Immature natural killer cell (primary cell): ENCODE data around the gene P2RY13. TPM values are rescaled to one million over a fixed set of nuclear protein-coding genes. Genes with fewer than 3 reads are reported as not detected.

Experiments
- DNase-seq, 3 donors: peaks; one replicate each; pipeline ENCODE4 v3.0.0; 2022; ENCODE audit warnings: mixed read lengths in 1 of 3
- H3K27ac Mint-ChIP-seq, 6 donors: one replicate each; pipeline ENCODE4 v1.8.0; 2020; ENCODE audit warnings: mixed read lengths in 6 of 6, mild to moderate bottlenecking in 5 of 6, inconsistent platforms in 4 of 6, moderate library complexity in 3 of 6
- H3K27me3 Mint-ChIP-seq, 3 donors: one replicate each; pipeline ENCODE4 v1.8.0; 2020 to 2021; ENCODE audit warnings: low read depth in 3 of 3, mild to moderate bottlenecking in 3 of 3, mixed read lengths in 3 of 3, moderate library complexity in 3 of 3, inconsistent platforms in 1 of 3
- H3K36me3 Mint-ChIP-seq, 3 donors: one replicate each; pipeline ENCODE4 v1.8.0; 2020; ENCODE audit warnings: mixed read lengths in 3 of 3, inconsistent platforms in 2 of 3, mild to moderate bottlenecking in 2 of 3
- H3K4me1 Mint-ChIP-seq, 2 donors: one replicate each; pipeline ENCODE4 v1.8.0; 2020; ENCODE audit warnings: inconsistent platforms in 2 of 2, mild to moderate bottlenecking in 2 of 2, mixed read lengths in 2 of 2, moderate library complexity in 1 of 2
- H3K4me3 Mint-ChIP-seq, 5 donors: one replicate each; pipeline ENCODE4 v1.8.0; 2020; ENCODE audit warnings: mild to moderate bottlenecking in 5 of 5, mixed read lengths in 5 of 5, inconsistent platforms in 3 of 5, moderate library complexity in 3 of 5
- H3K9me3 Mint-ChIP-seq, 6 donors: one replicate each; pipeline ENCODE4 v1.8.0; 2020; ENCODE audit warnings: mild to moderate bottlenecking in 6 of 6, mixed read lengths in 6 of 6, inconsistent platforms in 4 of 6, moderate library complexity in 3 of 6
- polyA plus RNA-seq, 3 donors: library from polyadenylated mRNA; unstranded; fragments of 300-500 nt; fragmentation: Illumina TruSeq; gene quantifications; one replicate each; pipeline ENCODE4 v1.2.3, GENCODE V29; 2021

P2RY13 gene
- polyA plus RNA-seq, 3 donors from 2014 or later: 0.18 to 0.50 TPM; not detected in 1

DNA sequence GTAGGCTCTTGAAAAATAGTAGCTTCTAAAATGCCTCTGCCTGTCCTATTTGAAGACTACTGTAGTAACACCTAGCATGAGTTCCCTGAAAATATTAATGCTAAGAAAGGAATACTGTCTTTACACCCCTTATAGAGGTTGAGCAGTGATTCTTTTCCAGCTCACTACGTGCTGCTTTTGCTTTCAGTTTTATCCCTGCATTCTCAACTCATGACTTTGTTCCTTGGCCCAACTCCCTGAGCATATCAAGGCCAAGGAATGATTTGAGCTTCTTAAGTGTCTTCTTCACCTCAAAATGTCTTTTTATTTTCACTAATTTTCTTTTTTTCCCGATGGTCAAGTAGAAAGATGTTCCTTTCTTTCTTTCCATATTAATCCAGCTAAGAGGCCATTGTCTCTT lies 16.5 kb upstream of the P2RY13 start:
- Mint-ChIP-seq H3K4me3 (peak overlapping the region; percentile 0 to 60 (median 55)), H3K27me3 (peaks cover 2 to 9% (median 6%) of the 10 kb centered on the region in 3 donors), H3K9me3 (no peaks in the 10 kb centered on the region), H3K4me1 (peaks cover 20 to 31% of the 10 kb centered on the region in 2 donors), H3K27ac (peak overlapping the region in 3 of 6 donors; percentile 56 to 67 (median 67)), H3K36me3 (no peaks in the 10 kb centered on the region)
- DNase-seq: peak in 1 of 3 donors; percentile 8

DNA sequence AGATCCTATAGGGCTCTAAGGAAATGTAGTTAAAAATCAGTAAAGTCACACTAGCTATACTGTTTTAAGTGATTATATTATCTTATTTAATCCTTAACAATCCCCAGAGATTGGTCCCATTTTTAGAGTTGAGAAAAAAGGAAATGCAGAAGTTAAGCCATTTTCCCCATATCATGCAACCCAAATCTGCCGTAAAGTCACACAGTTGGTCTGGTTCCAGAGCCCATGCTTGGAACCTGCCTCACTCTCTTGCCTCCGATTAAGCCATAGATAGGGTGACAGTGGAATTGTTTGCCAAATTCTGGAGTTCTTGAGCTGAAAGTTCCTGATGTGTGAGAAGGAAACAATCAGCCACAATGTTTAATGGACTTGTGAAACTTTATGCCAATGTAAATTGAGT lies 2.3 kb upstream of the P2RY13 start:
- Mint-ChIP-seq H3K27ac (peak overlapping the region in 1 of 6 donors; percentile 66), H3K4me1 (peaks cover 19 to 34% of the 10 kb centered on the region in 2 donors), H3K27me3 (peaks cover 0 to 4% (median 2%) of the 10 kb centered on the region in 3 donors), H3K4me3 (no peak overlapping the region), H3K36me3 (no peaks in the 10 kb centered on the region), H3K9me3 (no peaks in the 10 kb centered on the region)
- DNase-seq: no peak

DNA sequence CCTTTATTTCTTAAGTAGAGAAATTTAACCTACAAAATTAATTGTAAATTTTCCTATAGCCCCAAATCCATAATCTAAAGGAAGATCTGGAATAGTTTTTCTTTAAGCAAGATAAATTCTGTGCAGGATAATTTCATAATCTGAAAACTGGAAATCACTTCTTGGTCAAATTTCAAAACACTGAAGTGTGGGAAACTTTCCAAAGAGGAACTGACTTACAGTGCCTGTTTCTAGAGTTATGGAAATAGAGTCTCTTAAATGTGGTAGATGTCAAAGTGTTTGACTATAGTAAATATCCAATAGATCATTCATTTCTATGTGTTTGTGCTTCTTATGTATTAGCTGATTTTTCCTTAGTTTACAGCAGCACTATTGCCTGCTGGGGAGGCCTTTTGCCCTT lies 1.6 kb upstream of the P2RY13 start:
- Mint-ChIP-seq H3K27me3 (peaks cover 0 to 4% (median 2%) of the 10 kb centered on the region in 3 donors), H3K36me3 (no peaks in the 10 kb centered on the region), H3K4me1 (peaks cover 19 to 34% of the 10 kb centered on the region in 2 donors), H3K4me3 (no peak overlapping the region), H3K9me3 (no peaks in the 10 kb centered on the region), H3K27ac (no peak overlapping the region)
- no peak for DNase-seq

DNA sequence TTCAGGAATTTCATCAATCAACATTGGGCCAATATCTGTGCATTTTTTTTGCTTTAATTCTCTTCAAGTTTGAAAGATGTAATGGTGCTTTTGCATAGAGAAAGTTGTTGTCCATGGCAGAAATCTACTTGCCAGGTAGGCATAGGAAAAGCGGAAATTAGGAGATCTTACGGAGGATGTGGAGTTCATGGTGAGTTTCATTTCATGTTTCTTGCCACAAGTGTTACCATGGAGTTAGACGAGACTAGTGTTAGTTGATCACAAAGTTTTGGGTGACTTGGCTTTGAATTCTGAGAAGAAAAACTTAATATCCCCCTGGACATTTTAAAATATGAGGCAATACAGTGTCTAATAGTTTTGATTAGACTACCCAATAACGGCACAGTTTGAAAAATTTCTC lies 1.0 kb upstream of the P2RY13 start:
- peaks cover 0 to 6% (median 2%) of the 10 kb centered on the region in 3 donors for H3K27me3 Mint-ChIP-seq
- no peak overlapping the region for H3K4me3 Mint-ChIP-seq
- no peaks in the 10 kb centered on the region for H3K9me3 Mint-ChIP-seq
- H3K27ac Mint-ChIP-seq: peak overlapping the region in 1 of 6 donors; percentile 78
- no peak for DNase-seq
- no peaks in the 10 kb centered on the region for H3K36me3 Mint-ChIP-seq
- peaks cover 19 to 34% of the 10 kb centered on the region in 2 donors for H3K4me1 Mint-ChIP-seq

DNA sequence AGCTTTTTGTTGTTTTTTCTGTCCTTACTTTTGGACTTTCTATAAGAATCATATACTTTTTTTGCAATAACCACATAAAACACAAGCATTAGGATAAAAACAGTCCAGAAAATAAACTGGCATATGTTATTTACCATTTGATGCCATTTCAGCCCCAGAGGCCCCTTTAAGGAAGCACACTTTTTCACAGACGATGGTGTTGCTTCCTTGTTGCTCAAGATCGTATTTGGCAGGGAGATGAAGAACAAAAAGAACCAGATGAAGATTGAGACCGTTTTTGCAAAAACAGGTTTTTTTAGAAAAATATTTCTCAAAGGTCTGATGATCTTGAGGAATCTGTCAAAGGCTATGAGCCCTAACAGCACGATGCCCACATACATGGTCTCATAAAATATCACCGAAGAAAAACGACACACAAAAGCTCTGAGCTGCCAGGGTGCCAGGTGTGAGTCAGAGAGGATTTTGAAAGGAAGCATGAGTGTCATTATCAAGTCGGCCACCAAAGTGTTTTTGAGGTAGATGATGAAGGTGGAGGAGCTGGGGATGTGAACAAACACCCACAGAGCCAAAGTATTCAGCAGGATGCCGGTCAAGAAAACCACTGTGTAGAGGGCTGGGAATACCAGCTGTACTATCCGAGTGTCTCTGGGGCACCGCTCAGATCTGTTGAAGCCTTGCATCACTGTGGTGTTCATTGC lies 902 bp downstream of the P2RY13 start:
- peak overlapping the region; percentile 64 to 79 (median 74) for H3K27ac Mint-ChIP-seq
- H3K9me3 Mint-ChIP-seq: no peaks in the 10 kb centered on the region
- H3K4me3 Mint-ChIP-seq: peak overlapping the region; percentile 36 to 80 (median 64)
- peaks cover 2 to 5% (median 2%) of the 10 kb centered on the region in 3 donors for H3K27me3 Mint-ChIP-seq
- H3K36me3 Mint-ChIP-seq: no peaks in the 10 kb centered on the region
- peak; percentile 68 to 73 (median 69) for DNase-seq
- H3K4me1 Mint-ChIP-seq: peaks cover 19 to 34% of the 10 kb centered on the region in 2 donors

DNA sequence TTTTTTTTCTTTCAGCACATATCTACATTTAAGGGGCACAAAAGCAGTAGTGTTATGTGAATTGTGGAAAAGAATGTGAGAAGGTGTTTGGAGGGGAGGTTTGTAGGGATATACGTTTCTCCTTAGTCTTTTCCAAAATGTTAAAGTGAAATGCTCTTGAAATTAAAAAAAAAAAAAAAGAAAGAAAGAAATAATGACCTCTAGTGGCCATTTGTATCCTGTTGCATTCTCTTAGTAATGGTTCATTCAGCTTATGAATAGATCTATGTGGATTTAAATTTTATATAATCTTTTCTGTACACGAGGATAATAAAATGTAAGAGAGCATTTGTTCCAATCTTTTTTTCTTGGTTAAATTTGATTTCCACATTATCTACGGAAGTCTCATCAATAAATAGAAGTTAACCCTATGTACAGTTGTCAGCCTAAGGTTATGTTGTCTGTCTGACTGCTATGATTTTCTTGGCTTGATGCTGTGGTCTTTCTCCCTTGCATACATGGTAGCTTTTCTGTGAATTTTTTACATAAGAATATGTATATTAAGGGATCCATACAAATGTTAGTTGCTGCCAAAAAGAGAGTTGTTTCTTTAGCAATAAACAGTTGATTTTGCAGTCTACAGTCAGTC lies 1.7 kb downstream of the P2RY13 start:
- H3K4me1 Mint-ChIP-seq: peaks cover 16 to 28% of the 10 kb centered on the region in 2 donors
- H3K9me3 Mint-ChIP-seq: no peaks in the 10 kb centered on the region
- peak in 2 of 3 donors; percentile 8 to 10 for DNase-seq
- peak overlapping the region in 3 of 5 donors; percentile 36 to 64 (median 64) for H3K4me3 Mint-ChIP-seq
- H3K27me3 Mint-ChIP-seq: peaks cover 2 to 5% (median 2%) of the 10 kb centered on the region in 3 donors
- peak overlapping the region in 3 of 6 donors; percentile 69 to 79 (median 78) for H3K27ac Mint-ChIP-seq
- no peaks in the 10 kb centered on the region for H3K36me3 Mint-ChIP-seq

DNA sequence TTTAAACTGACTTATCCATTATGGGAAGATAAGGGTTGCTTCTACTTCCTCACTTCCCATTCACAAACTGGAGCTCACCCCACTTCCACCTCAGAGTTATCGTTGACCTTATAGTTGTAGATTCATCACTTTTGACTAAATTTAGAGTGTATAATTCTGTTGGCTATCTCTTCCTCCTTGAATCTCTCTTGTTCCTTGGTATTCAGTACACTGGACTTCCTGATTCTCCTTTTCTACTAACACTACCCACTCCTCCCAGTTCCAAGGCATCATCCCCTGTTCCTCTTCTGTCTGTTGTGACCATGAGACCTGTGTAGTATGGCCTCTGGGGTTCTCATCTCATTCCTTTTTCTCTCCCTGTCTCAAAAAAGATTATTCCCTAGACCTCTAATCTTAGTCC lies 6.8 kb downstream of the P2RY13 start:
- no peaks in the 10 kb centered on the region for H3K36me3 Mint-ChIP-seq
- peaks cover 2 to 4% of the 10 kb centered on the region in 2 donors for H3K4me1 Mint-ChIP-seq
- H3K27me3 Mint-ChIP-seq: peaks cover 0 to 5% (median 2%) of the 10 kb centered on the region in 3 donors

DNA sequence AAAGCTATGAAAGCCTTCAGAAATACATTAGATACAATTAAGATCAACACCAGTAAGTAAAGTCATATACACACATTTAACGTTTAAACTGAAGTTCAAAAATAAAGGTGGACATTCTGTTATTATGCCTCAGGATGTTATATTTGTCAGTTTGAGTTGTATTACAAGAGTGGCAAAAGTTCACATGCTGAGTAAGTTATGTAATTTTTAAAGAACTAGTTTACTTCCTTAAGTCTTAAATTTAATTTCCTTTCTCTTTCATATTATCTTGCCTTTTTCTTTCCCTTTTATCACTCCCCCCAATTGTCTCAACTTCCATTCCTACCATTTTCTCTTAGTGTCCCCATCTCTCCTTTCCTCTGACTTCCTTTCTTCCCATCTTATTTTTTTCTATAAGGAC lies 7.8 kb downstream of the P2RY13 start:
- no peak for DNase-seq
- Mint-ChIP-seq H3K9me3 (no peaks in the 10 kb centered on the region), H3K27ac (no peak overlapping the region), H3K4me1 (no peaks in the 10 kb centered on the region), H3K4me3 (no peak overlapping the region), H3K27me3 (peaks cover 0 to 5% (median 2%) of the 10 kb centered on the region in 3 donors), H3K36me3 (no peaks in the 10 kb centered on the region)

More for the DNA sequence above, 6.8 kb downstream of the P2RY13 start:
- no peak for DNase-seq
- Mint-ChIP-seq H3K4me3 (no peak overlapping the region), H3K27ac (no peak overlapping the region), H3K9me3 (no peaks in the 10 kb centered on the region)

DNA sequence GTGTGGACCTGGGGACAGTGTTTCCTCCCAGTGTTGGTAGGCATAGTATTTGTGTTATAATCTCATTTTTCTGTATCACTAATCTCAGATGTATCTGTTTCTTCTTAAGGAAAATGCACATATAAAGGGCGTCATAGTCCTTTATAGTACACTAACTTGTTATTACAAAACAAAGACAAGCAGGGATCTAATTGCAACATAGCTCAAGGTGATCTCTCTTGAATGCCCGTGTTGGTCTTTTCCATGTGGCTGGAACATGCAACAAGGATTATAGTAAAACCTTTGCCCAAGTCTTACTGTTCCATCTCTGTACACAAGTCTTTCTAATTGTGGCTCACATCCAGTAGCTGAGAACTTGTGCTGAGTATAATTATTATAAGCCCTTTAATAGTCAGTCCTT lies 9.2 kb downstream of the P2RY13 start:
- no peaks in the 10 kb centered on the region for H3K9me3 Mint-ChIP-seq

DNA sequence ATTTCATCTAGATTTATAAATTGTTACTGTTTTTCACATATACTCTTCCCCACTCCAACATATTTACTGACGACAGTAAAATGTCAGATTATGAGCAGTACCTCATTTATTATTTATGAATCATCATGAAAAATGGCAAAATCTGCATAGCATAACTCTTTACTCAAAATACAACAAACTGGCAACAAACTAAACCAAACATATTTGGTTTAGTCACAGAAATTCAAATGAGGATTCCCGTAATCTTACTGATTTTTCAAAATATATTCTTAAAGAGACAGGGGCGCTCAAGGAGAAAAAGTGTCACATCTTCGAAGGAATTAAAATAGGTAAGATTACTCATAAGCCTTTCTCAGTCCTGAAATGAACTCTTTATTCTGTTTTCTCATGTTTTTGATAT lies 9.7 kb downstream of the P2RY13 start:
- no peak overlapping the region for H3K4me3 Mint-ChIP-seq
- peaks cover 0 to 3% (median 0%) of the 10 kb centered on the region in 3 donors for H3K27me3 Mint-ChIP-seq
- no peaks in the 10 kb centered on the region for H3K4me1 Mint-ChIP-seq
- no peak overlapping the region for H3K27ac Mint-ChIP-seq
- H3K36me3 Mint-ChIP-seq: no peaks in the 10 kb centered on the region
- H3K9me3 Mint-ChIP-seq: no peaks in the 10 kb centered on the region
- DNase-seq: no peak

More for the DNA sequence above, 9.2 kb downstream of the P2RY13 start:
- no peaks in the 10 kb centered on the region for H3K4me1 Mint-ChIP-seq
- no peak for DNase-seq
- H3K4me3 Mint-ChIP-seq: no peak overlapping the region
- H3K36me3 Mint-ChIP-seq: no peaks in the 10 kb centered on the region
- peaks cover 0 to 3% (median under 1%) of the 10 kb centered on the region in 3 donors for H3K27me3 Mint-ChIP-seq
- no peak overlapping the region for H3K27ac Mint-ChIP-seq

DNA sequence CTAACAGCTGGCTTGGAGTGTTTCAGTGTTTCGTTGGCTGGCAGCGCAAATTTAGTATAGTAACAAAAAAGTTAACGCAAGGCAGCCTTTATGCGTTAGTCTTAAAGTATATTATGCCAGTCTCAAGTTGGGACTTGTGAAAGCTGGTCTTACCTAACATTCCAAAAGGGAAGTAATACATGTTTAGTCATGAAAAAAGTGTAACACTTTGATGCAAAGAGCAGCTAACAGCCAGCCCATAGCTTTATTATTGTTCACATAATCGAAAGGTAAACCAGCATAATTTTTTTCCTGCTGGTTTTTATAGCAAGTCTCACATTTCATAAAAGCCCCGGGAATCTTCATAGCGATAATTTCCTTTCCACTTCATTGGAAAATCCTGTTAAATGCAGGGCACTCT lies 10.4 kb downstream of the P2RY13 start:
- H3K27ac Mint-ChIP-seq: no peak overlapping the region
- DNase-seq: no peak
- H3K27me3 Mint-ChIP-seq: peaks cover 0 to 3% (median 0%) of the 10 kb centered on the region in 3 donors
- no peaks in the 10 kb centered on the region for H3K36me3 Mint-ChIP-seq
- no peaks in the 10 kb centered on the region for H3K4me1 Mint-ChIP-seq
- no peaks in the 10 kb centered on the region for H3K9me3 Mint-ChIP-seq
- no peak overlapping the region for H3K4me3 Mint-ChIP-seq

DNA sequence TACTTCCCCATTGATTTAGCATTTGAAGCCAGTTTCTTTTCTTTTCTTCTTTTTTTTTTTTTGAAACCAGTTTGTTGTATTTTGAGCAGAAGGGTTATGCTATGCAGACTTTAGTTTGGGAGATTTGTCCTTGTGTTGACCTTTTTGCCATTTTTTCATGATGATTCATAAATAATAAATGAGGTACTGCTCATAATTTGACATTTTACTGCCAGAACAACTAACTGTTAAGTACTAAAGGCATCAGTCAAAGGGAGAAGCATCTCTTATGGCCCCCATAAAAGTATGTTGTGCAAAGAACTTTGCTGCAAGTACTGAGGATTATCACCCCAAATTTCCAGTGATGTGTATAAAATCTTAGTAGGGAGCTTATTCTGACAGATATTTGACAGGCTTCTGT lies 11.0 kb downstream of the P2RY13 start:
- no peak overlapping the region for H3K4me3 Mint-ChIP-seq
- H3K27me3 Mint-ChIP-seq: peaks cover 0 to 1% (median 0%) of the 10 kb centered on the region in 3 donors
- no peak overlapping the region for H3K27ac Mint-ChIP-seq
- H3K9me3 Mint-ChIP-seq: no peaks in the 10 kb centered on the region
- no peak for DNase-seq
- H3K4me1 Mint-ChIP-seq: no peaks in the 10 kb centered on the region
- no peaks in the 10 kb centered on the region for H3K36me3 Mint-ChIP-seq

DNA sequence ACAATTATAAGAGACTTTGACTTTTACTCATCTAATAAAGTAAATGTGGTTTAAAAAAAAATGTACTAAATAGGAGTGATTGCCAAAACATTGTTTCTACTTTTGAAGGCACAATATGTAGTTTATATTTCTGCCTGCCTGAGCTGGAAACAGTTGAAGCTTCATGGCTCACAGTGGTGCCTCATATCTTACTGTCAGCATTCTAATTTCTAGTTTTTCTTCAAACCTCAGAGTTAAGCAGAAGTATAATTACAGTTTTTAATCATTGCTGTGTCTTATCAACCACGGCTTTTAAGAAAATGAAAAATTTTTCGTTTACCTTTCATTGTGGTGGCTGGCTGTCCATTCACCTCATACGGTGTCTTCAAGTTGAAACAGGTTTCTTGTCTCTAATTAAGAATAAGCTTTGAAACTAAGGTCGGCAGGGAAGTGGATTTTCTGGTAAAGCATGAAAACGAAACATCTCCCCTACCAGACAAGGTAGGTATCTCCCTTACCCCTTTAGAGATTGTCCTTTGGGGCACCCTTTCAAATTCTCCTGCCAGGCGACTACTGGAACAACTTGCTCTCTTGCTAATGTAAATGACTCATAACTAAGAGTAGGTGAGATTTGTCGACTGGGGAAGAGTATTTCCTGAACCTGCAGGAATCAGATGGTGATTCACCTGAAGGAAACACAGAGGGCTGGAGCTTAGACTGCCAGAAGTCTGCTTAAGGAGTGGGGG lies 12.9 kb downstream of the P2RY13 start, which contains the start of gene GPR87:
Gene GPR87, minus strand, starts transcription at position 554 of the 725 bp plus-strand sequence. CDS start 16,720 bp downstream, outside the sequence.
- H3K4me1 Mint-ChIP-seq: no peaks in the 10 kb centered on the region
- peaks cover 0 to 1% (median 0%) of the 10 kb centered on the region in 3 donors for H3K27me3 Mint-ChIP-seq
- no peak within 1 kb of the TSS for H3K27ac Mint-ChIP-seq
- H3K9me3 Mint-ChIP-seq: no peaks in the 10 kb centered on the region
- no peaks in the 10 kb centered on the region for H3K36me3 Mint-ChIP-seq
- DNase-seq: no peak
- no peak within 1 kb of the TSS for H3K4me3 Mint-ChIP-seq

DNA sequence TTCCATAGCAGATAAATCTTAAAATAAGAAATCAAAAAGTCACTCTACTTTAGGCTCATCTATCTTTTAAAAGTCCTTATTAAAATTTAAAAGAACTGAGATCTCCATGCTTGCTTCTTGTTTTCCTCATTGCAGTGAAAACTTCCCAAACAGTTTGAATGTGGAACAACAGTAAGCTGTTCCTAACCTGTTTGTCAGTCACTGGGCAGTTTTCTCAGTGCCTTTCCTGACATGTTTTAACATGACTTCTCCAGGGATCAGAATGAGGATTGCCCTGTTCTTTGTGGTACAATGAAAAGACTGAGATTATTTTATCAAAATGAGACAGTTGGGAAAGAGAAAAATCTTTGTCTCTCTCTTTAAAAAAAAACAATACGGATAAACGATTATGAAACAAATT lies 13.5 kb downstream of the P2RY13 start:
- H3K4me1 Mint-ChIP-seq: no peaks in the 10 kb centered on the region
- DNase-seq: no peak
- no peaks in the 10 kb centered on the region for H3K9me3 Mint-ChIP-seq
- H3K4me3 Mint-ChIP-seq: no peak overlapping the region
- H3K36me3 Mint-ChIP-seq: no peaks in the 10 kb centered on the region
- H3K27ac Mint-ChIP-seq: no peak overlapping the region
- H3K27me3 Mint-ChIP-seq: peaks cover 0 to 1% (median 0%) of the 10 kb centered on the region in 3 donors
